ENCODE data around the gene MYOD1.
A peak's percentile ranks its signal among the peaks of the same experiment; 100 is the strongest.

Gene MYOD1

DNA sequence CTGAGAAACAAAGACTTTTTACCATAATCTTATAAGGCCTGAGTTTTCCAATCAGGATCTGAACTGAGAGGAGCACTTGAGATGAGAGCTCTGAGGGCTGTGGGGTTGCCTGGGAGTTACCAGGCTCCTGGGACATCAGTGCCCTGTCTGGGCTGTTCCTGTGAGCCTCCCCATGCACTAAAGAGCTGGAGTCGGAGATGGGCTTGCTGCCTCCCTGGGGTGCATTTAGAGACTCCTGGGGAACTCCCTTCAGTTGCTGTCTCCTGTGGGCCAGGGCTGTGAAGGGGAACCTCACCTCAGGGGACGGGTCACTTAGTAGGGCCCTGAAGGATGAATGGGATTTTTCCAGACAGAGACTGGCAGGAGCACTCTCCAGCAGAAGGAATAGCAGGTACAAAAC, 48.5 kb downstream of the MYOD1 start:
- H3K4me2 ChIP-seq, result peak overlapping the region; percentile 83
- no peaks in the 10 kb centered on the region for H3K27me3 ChIP-seq
- no peak for TF ChIP-seq Cebpa-rat (IDR thresholded peaks at IDR 0.05)
- H4K20me1 ChIP-seq, result no peaks in the 10 kb centered on the region
- H3K4me3 ChIP-seq, result no peak overlapping the region
- H3K27ac ChIP-seq, result peak overlapping the region; percentile 74
- no peaks in the 10 kb centered on the region for H3K36me3 ChIP-seq
- H3K9ac ChIP-seq, result peak overlapping the region; percentile 53; the same call in 1 of the 2 replicates
- peaks cover 51% of the 10 kb centered on the region for H3K4me1 ChIP-seq
- H3K9me3 ChIP-seq, result no peaks in the 10 kb centered on the region

DNA sequence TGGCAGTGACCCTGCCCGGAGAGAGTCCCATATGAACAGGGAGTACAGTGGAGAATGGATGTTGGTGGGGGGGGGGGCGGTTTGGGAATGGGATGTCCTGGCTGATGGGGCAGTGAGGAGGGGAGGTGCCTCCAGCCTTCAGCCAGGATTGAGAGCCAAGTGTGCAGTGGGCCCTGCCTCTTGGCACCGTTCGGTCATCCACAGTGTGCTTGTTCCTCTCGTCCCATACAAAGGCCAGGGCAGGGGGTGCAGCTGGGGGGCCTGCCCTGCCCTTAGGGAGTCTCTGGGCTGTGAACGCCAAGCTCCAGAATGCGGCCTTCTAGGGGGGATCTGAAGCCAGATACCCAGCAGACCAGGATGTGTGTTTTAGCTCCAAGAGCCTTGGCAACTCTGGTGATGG, 49.2 kb downstream of the MYOD1 start:
- Histone ChIP-seq H3K9ac (no peak overlapping the region), H3K27ac (peak overlapping the region; percentile 74; the same call in 1 of the 2 replicates), H3K4me1 (peaks cover 51% of the 10 kb centered on the region), H4K20me1 (no peaks in the 10 kb centered on the region), H3K4me3 (no peak overlapping the region), H3K36me3 (no peaks in the 10 kb centered on the region), H3K9me3 (no peaks in the 10 kb centered on the region), H3K27me3 (no peaks in the 10 kb centered on the region), H3K4me2 (peak overlapping the region; percentile 83)
- TF ChIP-seq Cebpa-rat (IDR thresholded peaks at IDR 0.05), result no peak

GRCh38 chr11:17769218-17769617, 49.8 kb downstream of the MYOD1 start:
- Histone ChIP-seq H3K4me3 (no peak overlapping the region), H3K9ac (no peak overlapping the region), H3K36me3 (no peaks in the 10 kb centered on the region), H3K4me1 (peaks cover 51% of the 10 kb centered on the region), H3K27me3 (no peaks in the 10 kb centered on the region), H3K9me3 (no peaks in the 10 kb centered on the region), H3K4me2 (peak overlapping the region; percentile 83; the same call in 1 of the 2 replicates), H4K20me1 (no peaks in the 10 kb centered on the region), H3K27ac (no peak overlapping the region; the same call in 1 of the 2 replicates)
- TF ChIP-seq Cebpa-rat (IDR thresholded peaks at IDR 0.05), result no peak

GRCh38 chr11:17770048-17770652, 50.8 kb downstream of the MYOD1 start:
- no peaks in the 10 kb centered on the region for H3K9me3 ChIP-seq
- no peak overlapping the region for H3K9ac ChIP-seq
- no peaks in the 10 kb centered on the region for H3K27me3 ChIP-seq
- peaks cover 46% of the 10 kb centered on the region for H3K4me1 ChIP-seq
- no peaks in the 10 kb centered on the region for H3K36me3 ChIP-seq
- H3K4me3 ChIP-seq, result no peak overlapping the region
- peak overlapping the region; percentile 24; the same call in 1 of the 2 replicates for H3K27ac ChIP-seq
- H3K4me2 ChIP-seq, result peak overlapping the region; percentile 20
- TF ChIP-seq Cebpa-rat (IDR thresholded peaks at IDR 0.05), result no peak
- no peaks in the 10 kb centered on the region for H4K20me1 ChIP-seq

GRCh38 chr11:17770917-17771316, 51.5 kb downstream of the MYOD1 start:
- Histone ChIP-seq H3K9me3 (no peaks in the 10 kb centered on the region), H3K9ac (no peak overlapping the region), H3K4me2 (no peak overlapping the region), H3K27ac (no peak overlapping the region), H3K27me3 (no peaks in the 10 kb centered on the region), H3K36me3 (no peaks in the 10 kb centered on the region), H4K20me1 (no peaks in the 10 kb centered on the region), H3K4me1 (peaks cover 48% of the 10 kb centered on the region), H3K4me3 (no peak overlapping the region)
- TF ChIP-seq Cebpa-rat (IDR thresholded peaks at IDR 0.05), result no peak

DNA sequence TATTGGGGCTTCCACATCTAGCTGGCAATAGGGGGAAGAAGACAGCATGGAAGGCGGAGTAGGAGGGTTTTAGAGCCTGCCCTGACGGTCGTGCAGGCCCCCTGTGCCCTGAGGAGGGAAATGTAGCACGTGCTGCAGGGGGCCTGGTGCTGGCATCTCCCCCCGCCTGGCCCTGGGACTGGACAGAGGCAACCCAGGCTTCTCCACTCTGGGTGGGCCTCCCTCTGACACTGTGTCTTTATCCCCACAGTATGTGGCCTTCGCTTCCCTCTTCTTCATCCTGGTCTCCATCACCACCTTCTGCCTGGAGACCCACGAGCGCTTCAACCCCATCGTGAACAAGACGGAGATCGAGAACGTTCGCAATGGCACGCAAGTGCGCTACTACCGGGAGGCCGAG, 52.0 kb downstream of the MYOD1 start:
- peaks cover 48% of the 10 kb centered on the region for H3K4me1 ChIP-seq
- H3K9me3 ChIP-seq, result no peaks in the 10 kb centered on the region
- H3K4me2 ChIP-seq, result no peak overlapping the region
- no peaks in the 10 kb centered on the region for H3K36me3 ChIP-seq
- H3K9ac ChIP-seq, result no peak overlapping the region
- H4K20me1 ChIP-seq, result no peaks in the 10 kb centered on the region
- no peaks in the 10 kb centered on the region for H3K27me3 ChIP-seq
- no peak overlapping the region for H3K27ac ChIP-seq
- no peak overlapping the region for H3K4me3 ChIP-seq
- TF ChIP-seq Cebpa-rat (IDR thresholded peaks at IDR 0.05), result no peak
